ENCODE results near the gene EFCAB6. TPM values are rescaled to one million over a fixed set of nuclear protein-coding genes. Genes with fewer than 3 reads are reported as not detected.
A peak's percentile ranks its signal among the peaks of the same experiment; 100 is the strongest.

The EFCAB6 gene
- not detected for total RNA-seq
- polyA plus RNA-seq: under 1 TPM in 3 of 4 donors, not detected in 1; 0.18 to 0.77 (median 0.30) TPM

GRCh38 chr22:43812149-43812842 is at the start of gene EFCAB6:
Gene EFCAB6, minus strand, starts transcription at chr22:43812305. Its CDS starts 29,987 bp downstream, at chr22:43782318.
- no peaks in the 10 kb centered on the region for H3K9me3 ChIP-seq (ENCODE audit: control insufficient read depth in 2 of 2, low read length in 2 of 2)
- no peaks in the 10 kb centered on the region for H3K9me3 Mint-ChIP-seq

DNA sequence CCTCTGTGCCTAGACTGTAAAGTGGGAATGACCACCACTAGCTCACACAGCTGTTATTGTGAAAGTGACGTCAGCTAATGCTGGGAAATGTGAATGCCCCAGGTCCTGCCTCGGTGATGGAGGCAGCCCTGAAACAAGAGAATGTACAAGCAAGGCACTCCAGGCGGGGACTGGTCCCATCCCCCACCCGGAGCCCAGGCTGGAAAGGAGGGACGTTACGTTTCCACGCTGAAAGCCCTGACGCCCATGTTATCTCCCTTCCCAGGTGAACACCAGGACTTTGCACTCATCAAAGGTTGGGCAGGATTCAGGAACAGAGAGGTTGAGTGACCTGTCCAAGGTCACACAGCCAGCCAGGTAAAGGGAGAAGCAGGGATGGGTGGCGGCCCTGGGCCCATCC is 49.4 kb upstream of the EFCAB6 start:
- ATAC-seq (ENCODE audit: low read depth in 2 of 2) (no peak), DNase-seq (no peak)
- peaks cover 0 to 5% (median 1%) of the 10 kb centered on the region in 7 donors for H3K9me3 Mint-ChIP-seq
- peaks cover 61% of the 10 kb centered on the region for H3K27me3 Mint-ChIP-seq
- no peak overlapping the region for H3K27ac Mint-ChIP-seq
- peaks cover 0 to 4% (median 0%) of the 10 kb centered on the region in 4 donors for H3K4me1 Mint-ChIP-seq
- H3K36me3 Mint-ChIP-seq: no peaks in the 10 kb centered on the region
- H3K4me3 Mint-ChIP-seq: peak overlapping the region in 3 of 4 donors; percentile 26 to 84 (median 39)
- no peak overlapping the region for H3K4me3 ChIP-seq (ENCODE audit: low read depth, low read length)
- H3K9me3 ChIP-seq (ENCODE audit: control insufficient read depth in 2 of 2, low read length in 2 of 2): peaks cover 0 to 4% of the 10 kb centered on the region in 2 experiments
- H3K27me3 ChIP-seq (ENCODE audit: control insufficient read depth, insufficient read depth, low read length): peaks cover 20% of the 10 kb centered on the region
- no peaks in the 10 kb centered on the region for H3K36me3 ChIP-seq (ENCODE audit: control insufficient read depth, insufficient read depth, low read length)
- no peak overlapping the region for H3K27ac ChIP-seq (ENCODE audit: insufficient read depth, low read length, poor library complexity, severe bottlenecking)
- H3K4me1 ChIP-seq (ENCODE audit: control insufficient read depth, insufficient read depth, low read length, poor library complexity, severe bottlenecking): no peaks in the 10 kb centered on the region

More at GRCh38 chr22:43812149-43812842, at the start of gene EFCAB6:
- Histone ChIP-seq H3K27me3 (ENCODE audit: control insufficient read depth, insufficient read depth, low read length) (peaks cover 2% of the 10 kb centered on the region), H3K27ac (ENCODE audit: insufficient read depth, low read length, poor library complexity, severe bottlenecking) (peak within 1 kb of the TSS; percentile 75), H3K4me1 (ENCODE audit: control insufficient read depth, insufficient read depth, low read length, poor library complexity, severe bottlenecking) (peaks cover 18% of the 10 kb centered on the region), H3K4me3 (ENCODE audit: low read depth, low read length) (peak within 1 kb of the TSS; percentile 87), H3K36me3 (ENCODE audit: control insufficient read depth, insufficient read depth, low read length) (no peaks in the 10 kb centered on the region)
- Mint-ChIP-seq H3K4me3 (peak within 1 kb of the TSS; percentile 93 to 96 (median 94)), H3K27ac (peak within 1 kb of the TSS; percentile 92 to 95 (median 93)), H3K4me1 (peaks cover 5 to 40% (median 24%) of the 10 kb centered on the region in 4 donors), H3K27me3 (no peaks in the 10 kb centered on the region), H3K36me3 (peaks cover 11% of the 10 kb centered on the region)
- ATAC-seq (ENCODE audit: low read depth in 2 of 2) (peak; percentile 84 to 94), DNase-seq (peak; percentile 87 to 93 (median 88))

DNA sequence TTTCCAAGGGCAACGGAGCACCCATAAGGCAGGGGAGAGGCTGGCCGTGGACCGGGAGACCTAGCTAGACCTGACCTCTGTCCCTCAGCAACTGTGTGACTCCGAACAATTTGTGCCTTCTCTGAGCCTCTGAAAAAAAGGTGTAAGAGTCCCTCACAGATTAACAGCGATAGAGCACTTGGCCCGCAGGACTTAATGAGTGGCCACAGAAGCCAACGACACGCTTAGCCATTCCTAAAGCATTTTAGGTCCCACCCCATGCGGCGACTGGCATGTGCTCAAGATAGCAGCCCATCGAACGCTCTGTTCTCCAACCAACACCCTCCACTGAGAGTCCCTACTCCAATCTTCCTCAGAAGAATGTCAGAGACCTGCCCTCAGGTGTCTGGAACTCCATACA is 48.7 kb upstream of the EFCAB6 start:
- Mint-ChIP-seq H3K4me3 (no peak overlapping the region), H3K4me1 (peaks cover 0 to 4% (median 0%) of the 10 kb centered on the region in 4 donors), H3K27ac (no peak overlapping the region), H3K36me3 (no peaks in the 10 kb centered on the region), H3K9me3 (peaks cover 0 to 6% (median 1%) of the 10 kb centered on the region in 7 donors), H3K27me3 (peaks cover 56% of the 10 kb centered on the region)
- peaks cover 20% of the 10 kb centered on the region for H3K27me3 ChIP-seq (ENCODE audit: control insufficient read depth, insufficient read depth, low read length)
- H3K4me1 ChIP-seq (ENCODE audit: control insufficient read depth, insufficient read depth, low read length, poor library complexity, severe bottlenecking): no peaks in the 10 kb centered on the region
- no peak for DNase-seq
- H3K9me3 ChIP-seq (ENCODE audit: control insufficient read depth in 2 of 2, low read length in 2 of 2): peaks cover 0 to 4% of the 10 kb centered on the region in 2 experiments
- no peaks in the 10 kb centered on the region for H3K36me3 ChIP-seq (ENCODE audit: control insufficient read depth, insufficient read depth, low read length)
- ATAC-seq (ENCODE audit: low read depth in 2 of 2): no peak
- H3K4me3 ChIP-seq (ENCODE audit: low read depth, low read length): no peak overlapping the region
- H3K27ac ChIP-seq (ENCODE audit: insufficient read depth, low read length, poor library complexity, severe bottlenecking): no peak overlapping the region

DNA sequence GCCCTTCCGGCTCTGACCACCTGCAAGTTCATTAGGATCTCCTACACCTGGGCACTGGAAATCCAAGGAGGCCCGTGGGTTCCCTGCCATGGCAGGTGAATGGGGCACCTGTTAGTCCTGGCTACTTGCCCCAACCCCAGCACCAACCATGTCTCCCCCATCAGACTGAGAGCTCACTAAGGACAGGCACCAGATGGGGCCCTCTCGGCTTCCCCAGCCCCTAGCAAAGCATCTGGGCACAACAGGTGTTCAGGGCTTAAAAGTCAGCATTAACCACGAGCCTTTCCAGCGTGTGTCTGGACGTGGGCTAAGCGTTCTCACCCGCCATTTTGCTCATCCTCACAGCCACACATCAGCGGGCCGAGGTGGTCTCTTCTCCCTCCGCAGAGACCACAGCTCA is 48.0 kb upstream of the EFCAB6 start:
- Histone ChIP-seq H3K27me3 (ENCODE audit: control insufficient read depth, insufficient read depth, low read length) (peaks cover 16% of the 10 kb centered on the region), H3K4me3 (ENCODE audit: low read depth, low read length) (no peak overlapping the region), H3K4me1 (ENCODE audit: control insufficient read depth, insufficient read depth, low read length, poor library complexity, severe bottlenecking) (no peaks in the 10 kb centered on the region), H3K36me3 (ENCODE audit: control insufficient read depth, insufficient read depth, low read length) (no peaks in the 10 kb centered on the region), H3K9me3 (ENCODE audit: control insufficient read depth in 2 of 2, low read length in 2 of 2) (peaks cover 0 to 4% of the 10 kb centered on the region in 2 experiments), H3K27ac (ENCODE audit: insufficient read depth, low read length, poor library complexity, severe bottlenecking) (no peak overlapping the region)
- H3K36me3 Mint-ChIP-seq: no peaks in the 10 kb centered on the region
- H3K9me3 Mint-ChIP-seq: peaks cover 0 to 8% (median 1%) of the 10 kb centered on the region in 7 donors
- H3K27me3 Mint-ChIP-seq: peaks cover 51% of the 10 kb centered on the region
- H3K27ac Mint-ChIP-seq: no peak overlapping the region
- no peak for ATAC-seq (ENCODE audit: low read depth in 2 of 2)
- no peak overlapping the region for H3K4me3 Mint-ChIP-seq
- peaks cover 0 to 4% (median 0%) of the 10 kb centered on the region in 4 donors for H3K4me1 Mint-ChIP-seq
- no peak for DNase-seq

- peaks cover 13% of the 10 kb centered on the region for H3K27me3 ChIP-seq (ENCODE audit: control insufficient read depth, insufficient read depth, low read length)
- Mint-ChIP-seq H3K36me3 (no peaks in the 10 kb centered on the region), H3K27me3 (peaks cover 51% of the 10 kb centered on the region), H3K4me3 (no peak overlapping the region), H3K4me1 (peaks cover 0 to 4% (median 0%) of the 10 kb centered on the region in 4 donors), H3K27ac (no peak overlapping the region), H3K9me3 (peaks cover 0 to 8% (median 1%) of the 10 kb centered on the region in 7 donors)
- no peak overlapping the region for H3K27ac ChIP-seq (ENCODE audit: insufficient read depth, low read length, poor library complexity, severe bottlenecking)
- no peaks in the 10 kb centered on the region for H3K4me1 ChIP-seq (ENCODE audit: control insufficient read depth, insufficient read depth, low read length, poor library complexity, severe bottlenecking)
- no peak overlapping the region for H3K4me3 ChIP-seq (ENCODE audit: low read depth, low read length)
- ATAC-seq (ENCODE audit: low read depth in 2 of 2) (no peak), DNase-seq (no peak)
- peaks cover 0 to 4% of the 10 kb centered on the region in 2 experiments for H3K9me3 ChIP-seq (ENCODE audit: control insufficient read depth in 2 of 2, low read length in 2 of 2)
- no peaks in the 10 kb centered on the region for H3K36me3 ChIP-seq (ENCODE audit: control insufficient read depth, insufficient read depth, low read length)
Observed at GRCh38 chr22:43859621-43860020, 47.5 kb upstream of the EFCAB6 start.

- Histone ChIP-seq H3K36me3 (ENCODE audit: control insufficient read depth, insufficient read depth, low read length) (no peaks in the 10 kb centered on the region), H3K27ac (ENCODE audit: insufficient read depth, low read length, poor library complexity, severe bottlenecking) (no peak overlapping the region), H3K9me3 (ENCODE audit: control insufficient read depth in 2 of 2, low read length in 2 of 2) (peaks cover 0 to 4% of the 10 kb centered on the region in 2 experiments), H3K4me1 (ENCODE audit: control insufficient read depth, insufficient read depth, low read length, poor library complexity, severe bottlenecking) (no peaks in the 10 kb centered on the region), H3K4me3 (ENCODE audit: low read depth, low read length) (no peak overlapping the region), H3K27me3 (ENCODE audit: control insufficient read depth, insufficient read depth, low read length) (peaks cover 13% of the 10 kb centered on the region)
- no peak for ATAC-seq (ENCODE audit: low read depth in 2 of 2)
- peaks cover 0 to 4% (median 0%) of the 10 kb centered on the region in 4 donors for H3K4me1 Mint-ChIP-seq
- H3K9me3 Mint-ChIP-seq: peaks cover 0 to 8% (median 1%) of the 10 kb centered on the region in 7 donors
- H3K27me3 Mint-ChIP-seq: peaks cover 48% of the 10 kb centered on the region
- H3K27ac Mint-ChIP-seq: no peak overlapping the region
- H3K4me3 Mint-ChIP-seq: no peak overlapping the region
- no peak for DNase-seq
- H3K36me3 Mint-ChIP-seq: no peaks in the 10 kb centered on the region
Observed at GRCh38 chr22:43859176-43859575, 47.1 kb upstream of the EFCAB6 start.

DNA sequence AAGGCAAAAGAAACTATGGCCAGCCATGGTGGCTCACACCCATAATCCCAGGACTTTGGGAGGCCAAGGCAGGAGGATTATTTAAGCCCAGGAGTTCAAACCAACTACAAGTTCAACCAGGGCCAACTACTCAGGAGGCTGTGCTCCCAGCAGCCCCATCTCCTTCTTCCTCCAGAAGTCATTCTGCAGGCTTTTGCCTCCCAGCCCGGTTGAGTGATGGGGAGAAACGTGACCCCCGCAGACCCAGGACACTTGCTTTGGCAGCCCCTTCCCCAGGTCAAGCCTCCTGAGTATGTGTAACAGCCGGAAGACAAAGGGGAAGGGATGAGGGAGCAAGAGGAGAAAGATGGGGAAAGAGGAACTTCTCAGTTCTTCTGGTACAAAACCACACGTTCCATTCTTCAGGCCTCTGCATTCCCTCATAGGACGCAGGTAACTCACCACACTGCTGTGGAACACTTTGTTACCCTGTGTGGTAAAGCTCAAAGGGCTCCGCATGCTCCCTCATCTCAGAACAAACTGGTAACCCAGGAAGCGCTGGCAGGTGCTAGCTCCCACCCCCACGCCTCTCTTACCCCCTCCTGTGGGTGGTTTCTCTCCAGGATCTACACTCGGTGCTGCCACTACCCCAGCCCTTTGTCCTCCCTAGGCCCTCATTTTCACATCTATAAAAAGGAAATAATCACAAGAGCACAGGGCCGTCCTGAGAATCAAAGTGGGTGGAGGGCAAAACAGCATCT is 46.2 kb upstream of the EFCAB6 start:
- DNase-seq: no peak
- Histone ChIP-seq H3K27me3 (ENCODE audit: control insufficient read depth, insufficient read depth, low read length) (peaks cover 8% of the 10 kb centered on the region), H3K36me3 (ENCODE audit: control insufficient read depth, insufficient read depth, low read length) (no peaks in the 10 kb centered on the region), H3K4me3 (ENCODE audit: low read depth, low read length) (no peak overlapping the region), H3K4me1 (ENCODE audit: control insufficient read depth, insufficient read depth, low read length, poor library complexity, severe bottlenecking) (no peaks in the 10 kb centered on the region), H3K9me3 (ENCODE audit: control insufficient read depth in 2 of 2, low read length in 2 of 2) (peaks cover 0 to 4% of the 10 kb centered on the region in 2 experiments), H3K27ac (ENCODE audit: insufficient read depth, low read length, poor library complexity, severe bottlenecking) (no peak overlapping the region)
- peaks cover 0 to 8% (median 1%) of the 10 kb centered on the region in 7 donors for H3K9me3 Mint-ChIP-seq
- peaks cover 49% of the 10 kb centered on the region for H3K27me3 Mint-ChIP-seq
- H3K4me3 Mint-ChIP-seq: no peak overlapping the region
- H3K27ac Mint-ChIP-seq: no peak overlapping the region
- H3K36me3 Mint-ChIP-seq: no peaks in the 10 kb centered on the region
- peaks cover 0 to 4% (median 0%) of the 10 kb centered on the region in 4 donors for H3K4me1 Mint-ChIP-seq
- ATAC-seq (ENCODE audit: low read depth in 2 of 2): no peak

Data from CD4-positive, CD25-positive, alpha-beta regulatory T cell (primary cell).